GM12891 (cell line): ENCODE measurements around the gene ADAP1.

Experiments used
- POLR2A ChIP-seq: IDR thresholded peaks from 2 replicates; pipeline ENCODE4 v1.6.1; 2011; ENCODE audit warnings: low read depth, low read length, control low read depth
- POLR2AphosphoS5 ChIP-seq: IDR thresholded peaks from 2 replicates; pipeline ENCODE4 v1.6.1; 2011; ENCODE audit warnings: low read depth, low read length, control low read depth
- TAF1 ChIP-seq: IDR thresholded peaks from 2 replicates; pipeline ENCODE4 v1.6.1; 2011; ENCODE audit warnings: low read depth, low read length, control low read depth

- TF ChIP-seq POLR2A: no peak
- TF ChIP-seq POLR2AphosphoS5: no peak
- TF ChIP-seq TAF1: no peak
Observed at GRCh38 chr7:927031-927671, 27.3 kb downstream of the ADAP1 start.
